HEK293 (cell line): Measurements from ENCODE around the gene KRT4.

ENCODE experiments used
- KLF8 ChIP-seq: fragments of 450-650 bp; formaldehyde crosslinking; IDR thresholded peaks from 2 replicates; pipeline ENCODE4 v1.5.1; 2016; ENCODE audit warnings: missing biosample characterization, missing genetic modification characterization
- MYNN ChIP-seq: fragments of 450-650 bp; formaldehyde crosslinking; IDR thresholded peaks from 2 replicates; pipeline ENCODE4 v1.5.1; 2016; ENCODE audit warnings: missing biosample characterization, missing genetic modification characterization, borderline replicate concordance
- ZFP37 ChIP-seq: fragments of 450-650 bp; formaldehyde crosslinking; IDR thresholded peaks from 2 replicates; pipeline ENCODE4 v1.5.1; 2016; ENCODE audit warnings: missing biosample characterization, missing genetic modification characterization
- ZNF558 ChIP-seq: fragments of 450-650 bp; formaldehyde crosslinking; IDR thresholded peaks from 2 replicates; pipeline ENCODE4 v1.5.1; 2016; ENCODE audit warnings: missing biosample characterization, missing genetic modification characterization
- ZNF777 ChIP-seq: fragments of 450-650 bp; formaldehyde crosslinking; IDR thresholded peaks from 2 replicates; pipeline ENCODE4 v1.5.1; 2017; ENCODE audit warnings: missing biosample characterization, missing genetic modification characterization, borderline replicate concordance
- TF ChIP-seq, protein P1 (sequence below): fragments of 450-650 bp; formaldehyde crosslinking; IDR thresholded peaks from 2 replicates; pipeline ENCODE4 v1.5.1; 2016; ENCODE audit warnings: missing biosample characterization, missing genetic modification characterization
- TF ChIP-seq, protein P2 (sequence below): fragments of 450-650 bp; formaldehyde crosslinking; IDR thresholded peaks from 2 replicates; pipeline ENCODE4 v1.5.1; 2016; ENCODE audit warnings: missing biosample characterization, missing genetic modification characterization
- TF ChIP-seq, protein P3 (sequence below): fragments of 450-650 bp; IDR thresholded peaks from 2 replicates; pipeline ENCODE4 v1.5.1; 2018; ENCODE audit warnings: missing biosample characterization, missing genetic modification characterization

DNA sequence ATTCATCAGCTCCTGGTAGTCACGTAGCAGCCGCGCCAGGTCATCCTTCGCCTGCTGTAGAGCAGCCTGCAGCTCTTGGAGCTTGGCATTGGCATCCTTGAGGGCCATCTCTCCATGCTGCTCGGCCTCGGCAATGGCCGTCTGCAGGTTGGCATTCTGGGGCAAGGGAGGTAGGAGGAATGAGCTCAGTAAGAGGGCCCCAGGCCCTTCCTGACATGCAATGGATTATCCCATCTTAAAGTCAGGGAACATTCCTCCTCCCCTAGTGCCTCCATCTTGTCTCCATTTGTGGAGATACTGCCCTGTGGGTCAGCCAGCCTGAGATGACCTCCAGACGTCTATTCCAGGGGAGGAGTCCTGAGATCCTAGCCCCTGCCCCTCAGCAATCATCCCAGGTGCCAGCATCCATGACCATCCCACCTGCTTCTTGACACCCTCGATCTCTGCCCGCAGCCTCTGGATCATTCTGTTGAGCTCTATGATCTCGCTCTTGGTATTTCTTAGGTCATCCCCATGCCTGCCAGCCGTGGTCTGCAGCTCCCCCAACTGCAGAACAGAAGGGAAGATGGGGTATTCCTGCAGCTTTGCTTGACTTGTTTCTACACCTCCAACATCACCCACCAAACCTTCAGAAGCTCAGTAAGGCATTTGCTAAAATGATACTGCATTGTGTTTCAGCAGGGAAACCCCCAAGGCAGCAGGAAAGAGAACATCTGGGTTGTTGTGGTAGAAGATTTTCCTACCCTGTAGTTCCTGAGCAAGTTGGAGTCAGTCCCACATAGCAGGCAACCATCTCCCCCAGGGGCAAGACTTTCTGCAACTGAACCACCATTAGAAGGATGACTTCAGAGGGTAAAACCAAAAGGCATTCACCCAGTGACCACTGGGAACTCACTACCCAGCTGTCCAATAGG is 22.4 kb downstream of the KRT4 start:
- TF ChIP-seq, protein P1, sequence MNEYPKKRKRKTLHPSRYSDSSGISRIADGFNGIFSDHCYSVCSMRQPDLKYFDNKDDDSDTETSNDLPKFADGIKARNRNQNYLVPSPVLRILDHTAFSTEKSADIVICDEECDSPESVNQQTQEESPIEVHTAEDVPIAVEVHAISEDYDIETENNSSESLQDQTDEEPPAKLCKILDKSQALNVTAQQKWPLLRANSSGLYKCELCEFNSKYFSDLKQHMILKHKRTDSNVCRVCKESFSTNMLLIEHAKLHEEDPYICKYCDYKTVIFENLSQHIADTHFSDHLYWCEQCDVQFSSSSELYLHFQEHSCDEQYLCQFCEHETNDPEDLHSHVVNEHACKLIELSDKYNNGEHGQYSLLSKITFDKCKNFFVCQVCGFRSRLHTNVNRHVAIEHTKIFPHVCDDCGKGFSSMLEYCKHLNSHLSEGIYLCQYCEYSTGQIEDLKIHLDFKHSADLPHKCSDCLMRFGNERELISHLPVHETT (tag by site-specific recombination), result no peak
- no peak for TF ChIP-seq ZNF777 (tag by site-specific recombination)
- TF ChIP-seq KLF8 (tag by site-specific recombination), result no peak
- TF ChIP-seq, protein P2, sequence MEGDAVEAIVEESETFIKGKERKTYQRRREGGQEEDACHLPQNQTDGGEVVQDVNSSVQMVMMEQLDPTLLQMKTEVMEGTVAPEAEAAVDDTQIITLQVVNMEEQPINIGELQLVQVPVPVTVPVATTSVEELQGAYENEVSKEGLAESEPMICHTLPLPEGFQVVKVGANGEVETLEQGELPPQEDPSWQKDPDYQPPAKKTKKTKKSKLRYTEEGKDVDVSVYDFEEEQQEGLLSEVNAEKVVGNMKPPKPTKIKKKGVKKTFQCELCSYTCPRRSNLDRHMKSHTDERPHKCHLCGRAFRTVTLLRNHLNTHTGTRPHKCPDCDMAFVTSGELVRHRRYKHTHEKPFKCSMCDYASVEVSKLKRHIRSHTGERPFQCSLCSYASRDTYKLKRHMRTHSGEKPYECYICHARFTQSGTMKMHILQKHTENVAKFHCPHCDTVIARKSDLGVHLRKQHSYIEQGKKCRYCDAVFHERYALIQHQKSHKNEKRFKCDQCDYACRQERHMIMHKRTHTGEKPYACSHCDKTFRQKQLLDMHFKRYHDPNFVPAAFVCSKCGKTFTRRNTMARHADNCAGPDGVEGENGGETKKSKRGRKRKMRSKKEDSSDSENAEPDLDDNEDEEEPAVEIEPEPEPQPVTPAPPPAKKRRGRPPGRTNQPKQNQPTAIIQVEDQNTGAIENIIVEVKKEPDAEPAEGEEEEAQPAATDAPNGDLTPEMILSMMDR, result no peak
- TF ChIP-seq ZNF558 (tag by site-specific recombination), result no peak
- TF ChIP-seq MYNN, result no peak
- TF ChIP-seq, protein P3, sequence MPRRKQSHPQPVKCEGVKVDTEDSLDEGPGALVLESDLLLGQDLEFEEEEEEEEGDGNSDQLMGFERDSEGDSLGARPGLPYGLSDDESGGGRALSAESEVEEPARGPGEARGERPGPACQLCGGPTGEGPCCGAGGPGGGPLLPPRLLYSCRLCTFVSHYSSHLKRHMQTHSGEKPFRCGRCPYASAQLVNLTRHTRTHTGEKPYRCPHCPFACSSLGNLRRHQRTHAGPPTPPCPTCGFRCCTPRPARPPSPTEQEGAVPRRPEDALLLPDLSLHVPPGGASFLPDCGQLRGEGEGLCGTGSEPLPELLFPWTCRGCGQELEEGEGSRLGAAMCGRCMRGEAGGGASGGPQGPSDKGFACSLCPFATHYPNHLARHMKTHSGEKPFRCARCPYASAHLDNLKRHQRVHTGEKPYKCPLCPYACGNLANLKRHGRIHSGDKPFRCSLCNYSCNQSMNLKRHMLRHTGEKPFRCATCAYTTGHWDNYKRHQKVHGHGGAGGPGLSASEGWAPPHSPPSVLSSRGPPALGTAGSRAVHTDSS (tag by site-specific recombination), result no peak
- TF ChIP-seq ZFP37 (tag by site-specific recombination), result no peak
